Astrocyte (in vitro differentiated cells and primary cell): ENCODE measurements around the gene PXN. TPM values are rescaled to one million over a fixed set of nuclear protein-coding genes. Genes with fewer than 3 reads are reported as not detected.

Source experiments
- DNase-seq: peaks from one replicate; pipeline ENCODE4 v3.0.0-alpha.2; 2010; ENCODE audit warnings: low read depth
- FAIRE-seq: peaks from 2 replicates; lab custom pipeline; 2011; peaks lifted over from hg19 to GRCh38; lab: Jason Lieb, UNC
- H2AFZ ChIP-seq: 2 replicates; pipeline ENCODE4 v1.6.0; 2012; ENCODE audit warnings: low read depth, low read length, inconsistent platforms
- H3K27ac ChIP-seq: 2 replicates; pipeline ENCODE4 v1.5.1; 2011; ENCODE audit warnings: low read depth, low read length, inconsistent platforms
- H3K27me3 ChIP-seq: 2 replicates; pipeline ENCODE4 v1.6.0; 2011; ENCODE audit warnings: low read length, inconsistent platforms; ENCODE audit not compliant: insufficient read depth
- H3K36me3 ChIP-seq: 2 replicates; pipeline ENCODE4 v1.5.1; 2011; ENCODE audit warnings: low read length, inconsistent platforms; ENCODE audit not compliant: insufficient read depth
- H3K4me1 ChIP-seq: 2 replicates; pipeline ENCODE4 v1.5.1; 2011; ENCODE audit warnings: low read length, inconsistent platforms; ENCODE audit not compliant: insufficient read depth
- H3K4me2 ChIP-seq: 2 replicates; pipeline ENCODE4 v1.6.0; 2012; ENCODE audit warnings: low read length, inconsistent platforms
- H3K4me3 ChIP-seq: 2 replicates; pipeline ENCODE4 v1.5.1; 2011; ENCODE audit warnings: low read depth, mild to moderate bottlenecking, low read length, inconsistent platforms; ENCODE audit not compliant: insufficient read depth
- H3K79me2 ChIP-seq: 2 replicates; pipeline ENCODE4 v1.6.0; 2012; ENCODE audit warnings: mild to moderate bottlenecking, low read length, inconsistent platforms; ENCODE audit not compliant: insufficient read depth
- H3K9ac ChIP-seq: 2 replicates; pipeline ENCODE4 v1.6.0; 2012; ENCODE audit warnings: mild to moderate bottlenecking, low read length, inconsistent platforms
- H3K9me3 ChIP-seq: 2 replicates; pipeline ENCODE4 v1.5.1; 2012; ENCODE audit warnings: low read depth, mild to moderate bottlenecking, low read length, inconsistent platforms; ENCODE audit not compliant: insufficient read depth
- H4K20me1 ChIP-seq: 2 replicates; pipeline ENCODE4 v1.6.0; 2012; ENCODE audit warnings: low read length, inconsistent platforms; ENCODE audit not compliant: insufficient read depth
- H3K27ac Mint-ChIP-seq: one replicate; pipeline ENCODE4 v1.8.0; 2021; ENCODE audit warnings: mild to moderate bottlenecking, mixed read lengths; ENCODE audit not compliant: unreplicated experiment
- H3K27me3 Mint-ChIP-seq: one replicate; pipeline ENCODE4 v1.8.0; 2021; ENCODE audit warnings: low read depth, mixed read lengths; ENCODE audit not compliant: unreplicated experiment
- H3K36me3 Mint-ChIP-seq: one replicate; pipeline ENCODE4 v1.8.0; 2021; ENCODE audit warnings: low read depth, mixed read lengths; ENCODE audit not compliant: unreplicated experiment
- H3K4me1 Mint-ChIP-seq: one replicate; pipeline ENCODE4 v1.8.0; 2021; ENCODE audit warnings: low read depth, mixed read lengths; ENCODE audit not compliant: unreplicated experiment
- H3K4me3 Mint-ChIP-seq: one replicate; pipeline ENCODE4 v1.8.0; 2021; ENCODE audit warnings: mild to moderate bottlenecking, moderate library complexity, mixed read lengths; ENCODE audit not compliant: unreplicated experiment
- H3K9me3 Mint-ChIP-seq: one replicate; pipeline ENCODE4 v1.8.0; 2021; ENCODE audit warnings: mild to moderate bottlenecking, mixed read lengths; ENCODE audit not compliant: unreplicated experiment
- EZH2 ChIP-seq: IDR thresholded peaks from 2 replicates; pipeline ENCODE4 v1.6.1; 2012; ENCODE audit warnings: mild to moderate bottlenecking, low read length, inconsistent platforms; ENCODE audit not compliant: insufficient read depth
- total RNA-seq: library from RNA; stranded (reverse); gene quantifications from 2 replicates; pipeline ENCODE4 v1.2.1, GENCODE V29; 2021
- TF ChIP-seq, protein P1 (sequence below): IDR thresholded peaks from 2 replicates; pipeline ENCODE4 v1.5.1; 2011; ENCODE audit warnings: low read depth, mild to moderate bottlenecking, inconsistent platforms, low read length, moderate library complexity; ENCODE audit not compliant: insufficient read depth

Gene PXN
- total RNA-seq, 1 donor from 2014 or later = 151 TPM

DNA sequence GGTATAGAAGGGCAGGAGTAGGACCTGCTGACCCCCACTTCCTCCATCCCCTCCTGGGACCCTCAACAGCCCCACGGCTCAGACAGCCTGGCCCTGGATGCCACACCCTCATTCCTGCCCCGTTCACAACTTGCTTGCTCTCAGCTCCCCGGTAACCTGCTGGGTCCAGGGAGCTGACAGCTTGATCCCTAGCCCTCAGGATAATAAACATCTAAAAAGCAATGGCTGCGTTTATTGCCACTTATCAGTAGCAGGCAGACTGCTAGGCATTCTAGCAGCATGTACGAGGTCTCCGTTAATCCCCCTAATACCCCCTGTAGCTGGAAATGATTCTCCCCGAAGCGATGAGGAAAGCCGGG lies 40.4 kb downstream of the PXN start:
- TF ChIP-seq, protein P1, sequence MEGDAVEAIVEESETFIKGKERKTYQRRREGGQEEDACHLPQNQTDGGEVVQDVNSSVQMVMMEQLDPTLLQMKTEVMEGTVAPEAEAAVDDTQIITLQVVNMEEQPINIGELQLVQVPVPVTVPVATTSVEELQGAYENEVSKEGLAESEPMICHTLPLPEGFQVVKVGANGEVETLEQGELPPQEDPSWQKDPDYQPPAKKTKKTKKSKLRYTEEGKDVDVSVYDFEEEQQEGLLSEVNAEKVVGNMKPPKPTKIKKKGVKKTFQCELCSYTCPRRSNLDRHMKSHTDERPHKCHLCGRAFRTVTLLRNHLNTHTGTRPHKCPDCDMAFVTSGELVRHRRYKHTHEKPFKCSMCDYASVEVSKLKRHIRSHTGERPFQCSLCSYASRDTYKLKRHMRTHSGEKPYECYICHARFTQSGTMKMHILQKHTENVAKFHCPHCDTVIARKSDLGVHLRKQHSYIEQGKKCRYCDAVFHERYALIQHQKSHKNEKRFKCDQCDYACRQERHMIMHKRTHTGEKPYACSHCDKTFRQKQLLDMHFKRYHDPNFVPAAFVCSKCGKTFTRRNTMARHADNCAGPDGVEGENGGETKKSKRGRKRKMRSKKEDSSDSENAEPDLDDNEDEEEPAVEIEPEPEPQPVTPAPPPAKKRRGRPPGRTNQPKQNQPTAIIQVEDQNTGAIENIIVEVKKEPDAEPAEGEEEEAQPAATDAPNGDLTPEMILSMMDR = no peak
- no peak for TF ChIP-seq EZH2
- peaks cover 73% of the 10 kb centered on the region for H4K20me1 ChIP-seq
- no peaks in the 10 kb centered on the region for H3K9me3 Mint-ChIP-seq
- H3K4me1 Mint-ChIP-seq = peaks cover 34% of the 10 kb centered on the region
- H3K27me3 ChIP-seq = no peaks in the 10 kb centered on the region
- H3K4me3 ChIP-seq = no peak overlapping the region
- peak overlapping the region; percentile 58 for H3K27ac Mint-ChIP-seq
- no peaks in the 10 kb centered on the region for H3K9me3 ChIP-seq
- peaks cover 98% of the 10 kb centered on the region for H3K79me2 ChIP-seq
- H3K36me3 ChIP-seq = peaks cover 29% of the 10 kb centered on the region
- H3K27ac ChIP-seq = no peak overlapping the region
- H3K27me3 Mint-ChIP-seq = no peaks in the 10 kb centered on the region
- H3K36me3 Mint-ChIP-seq = peaks cover 18% of the 10 kb centered on the region
- H3K4me2 ChIP-seq = peak overlapping the region; percentile 44
- peak overlapping the region; percentile 45 for H3K9ac ChIP-seq
- FAIRE-seq (no peak), DNase-seq (no peak)
- H3K4me1 ChIP-seq = peaks cover 52% of the 10 kb centered on the region
- H2AFZ ChIP-seq = no peak overlapping the region
- H3K4me3 Mint-ChIP-seq = no peak overlapping the region

DNA sequence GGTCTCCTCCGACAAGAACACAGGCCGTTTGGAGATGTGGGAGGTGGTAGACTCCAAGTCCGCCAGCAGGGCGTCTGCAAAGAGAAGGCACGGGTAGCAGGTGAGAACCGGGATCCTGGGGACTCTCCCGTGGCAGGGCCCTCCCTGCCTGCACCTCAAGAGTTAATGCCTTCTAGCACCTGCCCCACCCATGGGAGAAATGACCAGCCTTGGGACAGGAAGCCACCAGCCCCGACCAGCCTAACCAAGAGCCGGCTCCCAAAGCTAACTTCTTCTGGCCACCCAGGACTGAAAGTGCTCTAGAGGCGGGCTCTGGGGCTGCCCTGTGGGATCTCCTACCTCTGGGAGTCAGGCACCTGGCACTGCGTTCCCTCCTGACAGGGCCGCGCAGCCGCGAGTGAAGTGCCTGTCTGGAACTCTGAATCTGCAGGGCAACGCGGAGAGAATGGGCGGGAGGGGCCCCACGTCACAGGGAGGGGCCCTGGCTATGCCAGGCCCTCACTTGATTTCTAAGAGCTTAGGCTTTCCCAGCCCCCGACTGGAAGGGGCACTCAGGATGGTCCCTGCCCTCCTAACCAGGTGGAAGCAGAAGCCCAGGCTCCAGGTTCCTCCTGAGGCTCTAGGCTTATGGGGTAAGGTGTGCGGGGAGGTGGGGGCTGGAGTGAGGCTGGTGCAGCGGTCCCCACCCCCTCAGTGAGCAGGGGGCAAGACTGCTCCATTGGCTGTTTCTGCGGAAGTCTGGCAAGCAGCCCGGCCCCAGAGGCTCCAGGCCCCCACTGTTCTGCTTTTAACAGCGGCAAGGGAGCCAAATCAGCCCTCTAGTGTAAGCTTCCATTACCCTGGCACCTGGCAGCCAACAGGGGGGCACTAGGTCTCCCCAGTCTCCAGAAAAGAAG lies 41.0 kb downstream of the PXN start:
- Mint-ChIP-seq H3K4me3 (no peak overlapping the region), H3K36me3 (peaks cover 18% of the 10 kb centered on the region), H3K27me3 (no peaks in the 10 kb centered on the region), H3K9me3 (no peaks in the 10 kb centered on the region), H3K4me1 (peaks cover 27% of the 10 kb centered on the region), H3K27ac (no peak overlapping the region)
- peaks cover 79% of the 10 kb centered on the region for H4K20me1 ChIP-seq
- TF ChIP-seq EZH2 = no peak
- FAIRE-seq (no peak), DNase-seq (no peak)
- peaks cover 31% of the 10 kb centered on the region for H3K36me3 ChIP-seq
- H3K4me3 ChIP-seq = no peak overlapping the region
- H2AFZ ChIP-seq = no peak overlapping the region
- no peaks in the 10 kb centered on the region for H3K27me3 ChIP-seq
- no peak overlapping the region for H3K27ac ChIP-seq
- peaks cover 45% of the 10 kb centered on the region for H3K4me1 ChIP-seq
- peaks cover 95% of the 10 kb centered on the region for H3K79me2 ChIP-seq
- H3K9me3 ChIP-seq = no peaks in the 10 kb centered on the region
- H3K9ac ChIP-seq = peak overlapping the region; percentile 45
- peak overlapping the region; percentile 44 for H3K4me2 ChIP-seq

DNA sequence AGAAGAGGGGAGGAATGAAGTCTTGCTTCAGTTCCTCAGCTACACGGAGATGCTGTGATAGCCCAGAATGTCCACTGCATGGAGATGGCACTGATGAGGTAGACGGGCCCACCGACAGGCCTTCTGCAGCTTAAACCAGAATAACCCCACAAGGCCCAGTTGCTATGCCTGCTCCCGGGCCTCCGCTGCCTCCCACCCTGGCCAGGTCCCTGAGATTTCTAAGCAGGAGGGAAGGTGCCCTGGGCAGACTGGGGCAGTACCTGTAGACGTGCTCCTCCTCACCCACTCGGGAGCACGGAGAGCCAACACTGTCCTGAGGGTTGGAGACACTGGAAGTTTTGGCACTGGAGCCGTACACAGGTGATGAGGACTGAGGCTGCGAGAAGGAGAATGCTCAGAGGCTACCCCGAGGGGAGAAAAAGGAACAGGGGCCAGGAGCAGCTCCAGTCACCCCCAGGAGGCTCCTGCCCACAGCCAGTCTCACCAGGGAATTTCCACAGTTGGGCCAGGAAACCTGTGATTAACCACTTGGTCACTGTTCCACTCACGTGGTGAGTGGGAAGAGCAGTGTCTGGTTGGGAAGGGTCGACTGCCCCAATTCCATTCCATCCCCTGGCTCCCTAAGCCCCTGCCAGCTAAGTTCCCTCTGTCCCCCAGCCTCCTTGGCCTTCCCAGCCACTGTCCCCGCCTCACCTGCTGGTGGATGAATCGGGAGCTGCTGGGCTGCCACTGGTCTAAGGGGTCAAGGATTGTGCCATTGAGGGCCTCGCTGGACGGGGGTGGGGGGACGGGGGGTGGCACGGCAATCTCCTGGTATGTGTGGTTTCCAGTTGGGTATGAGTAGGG lies 41.8 kb downstream of the PXN start:
- Mint-ChIP-seq H3K4me1 (peaks cover 20% of the 10 kb centered on the region), H3K27ac (peak overlapping the region; percentile 26), H3K27me3 (no peaks in the 10 kb centered on the region), H3K36me3 (peaks cover 20% of the 10 kb centered on the region), H3K9me3 (no peaks in the 10 kb centered on the region), H3K4me3 (no peak overlapping the region)
- FAIRE-seq (no peak), DNase-seq (no peak)
- Histone ChIP-seq H4K20me1 (peaks cover 84% of the 10 kb centered on the region), H3K4me1 (peaks cover 37% of the 10 kb centered on the region), H3K36me3 (peaks cover 36% of the 10 kb centered on the region), H3K9me3 (no peaks in the 10 kb centered on the region), H3K27ac (no peak overlapping the region), H2AFZ (no peak overlapping the region), H3K4me2 (peak overlapping the region; percentile 9), H3K4me3 (no peak overlapping the region), H3K27me3 (no peaks in the 10 kb centered on the region), H3K9ac (no peak overlapping the region), H3K79me2 (peaks cover 93% of the 10 kb centered on the region)
- TF ChIP-seq, protein P1 = no peak
- no peak for TF ChIP-seq EZH2
